GM19193 (cell line): Measurements from ENCODE around the gene ZDHHC15.

Experiments used
- POLR2A ChIP-seq: IDR thresholded peaks from 4 replicates; pipeline ENCODE4 v1.6.1; 2011; ENCODE audit not compliant: insufficient read depth, insufficient read length; ENCODE audit errors: extremely low read depth

ZDHHC15 gene, protein sequence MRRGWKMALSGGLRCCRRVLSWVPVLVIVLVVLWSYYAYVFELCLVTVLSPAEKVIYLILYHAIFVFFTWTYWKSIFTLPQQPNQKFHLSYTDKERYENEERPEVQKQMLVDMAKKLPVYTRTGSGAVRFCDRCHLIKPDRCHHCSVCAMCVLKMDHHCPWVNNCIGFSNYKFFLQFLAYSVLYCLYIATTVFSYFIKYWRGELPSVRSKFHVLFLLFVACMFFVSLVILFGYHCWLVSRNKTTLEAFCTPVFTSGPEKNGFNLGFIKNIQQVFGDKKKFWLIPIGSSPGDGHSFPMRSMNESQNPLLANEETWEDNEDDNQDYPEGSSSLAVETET

DNA sequence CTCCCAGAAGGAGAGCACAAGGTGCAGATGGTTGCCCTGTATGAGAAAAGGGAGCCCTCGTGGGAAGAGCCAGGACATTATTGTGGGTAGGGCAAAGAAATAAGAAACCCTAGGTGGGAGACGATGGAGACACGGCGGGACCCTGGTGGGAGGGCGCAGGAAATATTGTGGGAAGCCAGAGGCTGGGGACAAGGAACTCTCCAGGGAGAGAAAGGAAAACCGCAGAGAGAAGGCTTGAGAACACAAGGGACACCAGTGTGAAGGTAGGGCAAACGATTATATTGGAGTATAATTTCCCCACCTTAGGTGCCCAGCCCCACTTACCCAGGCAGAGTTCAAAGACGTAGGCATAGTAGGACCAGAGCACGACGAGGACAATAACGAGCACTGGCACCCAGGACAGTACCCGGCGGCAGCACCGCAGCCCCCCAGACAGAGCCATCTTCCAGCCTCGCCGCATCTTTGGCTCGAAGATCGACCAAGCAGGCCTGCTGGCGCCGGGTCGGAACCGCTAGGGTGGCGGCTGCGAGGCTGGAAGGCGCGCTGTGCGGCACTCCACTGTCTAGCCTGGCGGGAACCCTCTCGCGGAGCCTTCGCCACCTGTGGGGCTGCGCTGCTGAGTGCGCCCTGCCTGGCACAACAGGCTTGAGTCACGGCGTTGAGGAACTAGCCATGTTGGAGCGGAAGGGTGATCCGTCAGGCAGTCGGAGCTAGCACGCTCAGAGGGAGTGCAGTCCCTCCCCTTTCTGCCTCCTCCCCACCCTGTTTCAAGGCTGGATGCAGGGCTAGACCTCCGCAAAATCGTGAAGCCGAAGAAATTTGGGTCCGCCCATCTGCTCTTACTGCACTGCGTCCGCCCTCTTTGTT is at the start of gene ZDHHC15:
Gene ZDHHC15 (minus strand): TSS at position 473 of the 867 bp plus-strand sequence. CDS start 13 bp downstream, at position 460.
- no peak for TF ChIP-seq POLR2A

- no peak for TF ChIP-seq POLR2A
These were observed 24.9 kb upstream of the ZDHHC15 start for GRCh38 chrX:75547783-75548182.

DNA sequence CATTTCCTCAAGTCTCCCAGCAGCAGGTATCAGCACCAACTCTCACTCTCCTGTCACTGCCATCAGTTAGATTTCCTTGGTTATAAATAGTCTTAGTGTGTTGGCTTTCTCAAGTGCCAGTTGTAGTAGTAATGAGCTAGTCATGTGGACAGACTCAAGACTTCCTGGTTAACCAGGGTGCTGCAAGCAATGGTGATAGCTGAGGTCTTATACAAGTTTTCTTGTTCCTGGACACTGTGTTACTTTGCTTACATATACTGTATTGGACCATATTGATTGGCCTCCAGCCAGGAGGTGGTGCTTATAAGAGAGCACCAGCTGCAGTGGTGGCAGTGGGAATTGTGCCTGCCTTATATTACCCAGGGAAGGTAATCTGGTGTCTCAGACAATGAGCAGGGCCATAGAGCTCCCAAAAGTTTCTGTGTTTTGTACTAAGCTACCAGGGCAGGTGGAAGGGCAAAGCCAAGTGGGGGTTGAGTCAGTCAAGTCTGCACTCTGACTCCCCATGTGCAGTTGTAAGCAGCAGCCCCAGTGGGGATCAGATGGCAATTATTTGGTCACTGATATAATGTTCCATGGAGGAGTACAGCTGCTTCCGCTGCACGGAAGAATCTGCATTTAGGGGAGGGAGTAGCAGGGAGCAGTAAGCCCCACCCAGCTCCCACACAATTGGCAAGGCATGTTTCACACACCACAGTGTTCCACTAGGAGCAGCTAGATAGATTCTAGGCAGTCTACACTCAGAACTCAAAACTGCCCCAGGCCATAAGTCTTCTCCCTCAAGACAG is 24.1 kb upstream of the ZDHHC15 start:
- TF ChIP-seq POLR2A = no peak

GRCh38 chrX:75544786-75545185 is 21.9 kb upstream of the ZDHHC15 start:
- no peak for TF ChIP-seq POLR2A

- no peak for TF ChIP-seq POLR2A
These were observed 38.9 kb downstream of the ZDHHC15 start for GRCh38 chrX:75483933-75484332.

- no peak for TF ChIP-seq POLR2A
These were observed 101.1 kb downstream of the ZDHHC15 start for GRCh38 chrX:75421688-75422230.

DNA sequence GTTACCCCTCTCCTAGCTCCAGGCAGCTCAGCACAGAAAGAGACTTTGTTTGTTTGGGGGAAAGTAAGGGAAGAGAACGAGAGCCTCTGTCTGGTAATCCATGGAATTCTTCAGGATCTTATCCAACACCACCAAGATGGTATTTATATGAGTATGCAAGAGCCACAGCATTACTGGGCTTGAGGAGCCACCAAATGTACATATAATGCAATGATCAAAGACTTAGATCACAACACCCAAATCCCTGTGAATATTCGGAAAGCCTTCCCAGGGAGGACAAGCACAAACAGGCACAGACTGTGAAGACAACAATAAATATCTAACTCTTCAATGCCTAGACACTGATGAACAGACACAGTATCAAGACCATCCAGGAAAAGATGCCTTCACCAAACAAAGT is 132.4 kb downstream of the ZDHHC15 start:
- no peak for TF ChIP-seq POLR2A

DNA sequence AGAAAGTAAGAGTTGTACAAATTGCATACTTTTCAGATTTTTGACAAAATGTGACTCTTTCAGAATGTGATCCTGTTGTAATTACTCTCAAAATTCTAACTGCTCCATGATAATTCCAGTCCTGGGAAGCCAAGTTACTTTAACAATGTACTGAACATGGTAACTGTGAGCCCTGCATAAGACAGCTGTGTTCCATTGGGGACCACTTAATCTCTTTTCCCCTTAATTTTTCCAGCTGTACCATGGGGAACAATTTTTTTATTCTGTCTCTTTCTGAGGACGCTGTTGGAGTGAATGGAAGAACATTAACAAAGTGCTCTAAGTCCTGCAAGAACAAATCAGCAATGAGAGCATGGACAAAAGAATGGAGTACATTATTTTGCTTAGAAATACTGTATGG is 153.1 kb downstream of the ZDHHC15 start:
- no peak for TF ChIP-seq POLR2A

GRCh38 chrX:75366861-75367260 is 156.0 kb downstream of the ZDHHC15 start:
- TF ChIP-seq POLR2A = no peak

DNA sequence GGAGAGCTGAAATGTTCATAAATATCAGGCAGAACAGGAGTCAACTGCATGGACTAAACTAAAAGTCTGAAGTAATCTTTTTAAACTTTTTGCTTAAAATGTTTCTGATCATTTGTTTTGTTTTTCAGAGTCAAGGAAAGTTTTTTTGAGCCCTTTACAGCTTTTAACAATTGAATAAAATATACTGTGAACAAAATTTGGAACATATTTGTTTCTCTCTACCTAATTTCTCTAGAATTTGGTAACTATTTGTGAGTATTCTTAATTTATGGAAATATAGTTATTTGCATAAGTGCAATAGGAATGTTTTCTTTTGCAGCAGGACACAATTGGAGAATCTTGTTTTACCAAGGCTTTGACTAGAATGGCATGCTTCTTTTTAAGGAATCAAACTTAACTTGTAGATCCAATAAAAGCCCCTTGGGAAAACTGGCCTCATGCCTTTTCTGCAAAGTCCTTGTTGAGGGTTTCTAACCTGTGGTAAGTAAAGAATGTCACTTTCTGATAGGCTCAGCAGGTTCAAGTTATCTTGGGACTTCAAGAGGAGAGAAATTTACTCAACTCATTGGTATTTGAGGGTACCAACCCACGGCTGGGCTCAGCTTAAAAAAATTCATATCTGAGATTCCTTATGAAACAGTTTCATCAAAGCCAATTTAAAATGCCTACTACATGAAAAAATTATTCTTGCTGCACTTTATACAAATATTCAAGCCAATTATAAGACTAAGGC is 157.4 kb downstream of the ZDHHC15 start:
- no peak for TF ChIP-seq POLR2A

- TF ChIP-seq POLR2A = no peak
These were observed 161.0 kb downstream of the ZDHHC15 start for GRCh38 chrX:75361788-75362187.

DNA sequence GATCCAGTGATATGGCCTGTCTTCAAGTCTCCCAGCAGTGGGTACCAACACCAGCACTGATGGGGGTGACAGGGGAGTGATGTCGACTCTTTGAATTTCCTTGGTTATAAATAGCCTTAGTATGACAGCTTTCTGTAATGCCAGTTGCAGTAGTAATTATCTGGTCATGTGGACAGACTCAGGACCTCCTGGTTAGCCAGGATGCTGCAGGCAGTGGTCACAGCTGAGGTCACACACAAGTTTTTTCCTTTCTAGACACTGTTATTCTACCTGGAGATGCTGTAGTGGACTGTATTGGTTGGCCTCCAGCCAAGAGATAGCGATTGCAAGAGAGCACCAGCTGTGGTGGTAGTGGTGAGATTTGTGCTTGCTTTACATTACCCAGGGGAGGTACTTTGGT is 185.3 kb downstream of the ZDHHC15 start:
- no peak for TF ChIP-seq POLR2A

DNA sequence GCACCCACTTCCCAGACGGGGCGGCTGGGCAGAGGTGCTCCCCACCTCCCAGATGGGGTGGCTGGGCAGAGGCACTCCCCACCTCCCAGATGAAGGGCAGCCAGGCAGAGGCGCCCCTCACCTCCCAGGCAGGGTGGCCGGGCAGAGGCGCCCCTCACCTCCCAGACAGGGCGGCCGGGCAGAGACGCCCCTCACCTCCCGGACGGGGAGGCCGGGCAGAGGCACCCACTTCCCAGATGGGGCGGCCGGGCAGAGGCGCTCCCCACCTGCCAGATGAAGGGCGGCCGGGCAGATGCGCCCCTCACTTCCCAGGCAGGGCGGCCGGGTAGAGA is 187.7 kb downstream of the ZDHHC15 start:
- no peak for TF ChIP-seq POLR2A

- TF ChIP-seq POLR2A = no peak
These were observed 195.2 kb downstream of the ZDHHC15 start for GRCh38 chrX:75327607-75328006.
